Stimulated activated CD4-positive, alpha-beta T cell treated with anti-CD3 and anti-CD28 coated beads, Interleukin-4, amount 100 ng/mL, for 1 hour (primary cell): Measurements from ENCODE around the gene SCN4B.
"Not testable (repeated sequence)": the region's sequence is repeated elsewhere in the genome, so short reads cannot be mapped to it uniquely, and the experiment has no call there.

ENCODE experiments used
- DNase-seq: peaks from one replicate; pipeline ENCODE4 v3.0.0-alpha.2; 2020

The SCN4B gene, protein sequence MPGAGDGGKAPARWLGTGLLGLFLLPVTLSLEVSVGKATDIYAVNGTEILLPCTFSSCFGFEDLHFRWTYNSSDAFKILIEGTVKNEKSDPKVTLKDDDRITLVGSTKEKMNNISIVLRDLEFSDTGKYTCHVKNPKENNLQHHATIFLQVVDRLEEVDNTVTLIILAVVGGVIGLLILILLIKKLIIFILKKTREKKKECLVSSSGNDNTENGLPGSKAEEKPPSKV

DNA sequence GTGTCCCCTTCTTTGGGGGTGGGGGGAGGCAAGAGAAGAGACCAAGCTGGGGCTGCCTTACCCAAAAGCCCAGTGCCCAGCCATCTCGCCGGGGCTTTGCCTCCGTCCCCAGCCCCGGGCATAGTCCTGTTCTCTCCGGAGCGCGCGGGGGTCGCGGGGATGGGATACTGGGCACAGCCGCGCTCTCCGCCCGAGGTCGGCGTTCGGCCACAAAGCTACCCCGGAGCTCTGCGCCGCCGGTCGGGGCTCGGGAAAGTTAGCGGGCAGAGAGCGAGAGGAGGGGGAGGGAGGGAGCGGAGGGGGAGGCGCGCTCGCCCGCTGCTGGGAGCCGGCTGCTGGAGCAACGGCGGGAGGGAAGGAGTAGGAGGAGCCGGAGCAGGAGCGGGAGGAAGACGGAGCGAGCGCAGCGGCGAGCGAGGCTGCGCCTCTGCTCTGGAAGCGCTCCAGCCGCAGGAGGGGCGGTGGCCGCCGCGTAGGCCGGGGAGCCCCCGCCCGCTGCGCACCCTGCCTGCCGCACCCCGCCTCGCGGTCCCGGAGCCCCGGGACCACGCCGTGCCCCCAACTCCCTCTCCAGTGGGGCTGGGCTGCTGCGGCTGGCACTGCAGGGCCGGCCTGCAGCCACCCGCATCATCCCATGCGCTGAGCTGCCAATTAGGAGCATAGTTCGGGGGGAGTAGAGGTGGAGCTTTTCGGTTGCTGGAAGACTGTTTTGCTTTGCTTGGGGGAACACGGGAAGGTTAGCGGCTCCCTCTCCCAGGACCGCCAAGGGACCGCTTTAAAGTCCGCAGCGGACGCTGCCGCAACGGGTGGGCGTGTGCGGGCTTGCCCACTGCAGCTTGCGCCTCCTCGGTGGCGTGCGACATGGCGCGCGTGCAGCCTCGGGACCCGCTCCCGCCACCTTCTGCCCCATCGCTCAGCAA lies at the start of gene SCN4B:
TSS of gene SCN4B (minus strand) at position 272 of the 920 bp plus-strand sequence. CDS start at position 122, 150 bp downstream.
- no peak for DNase-seq

DNA sequence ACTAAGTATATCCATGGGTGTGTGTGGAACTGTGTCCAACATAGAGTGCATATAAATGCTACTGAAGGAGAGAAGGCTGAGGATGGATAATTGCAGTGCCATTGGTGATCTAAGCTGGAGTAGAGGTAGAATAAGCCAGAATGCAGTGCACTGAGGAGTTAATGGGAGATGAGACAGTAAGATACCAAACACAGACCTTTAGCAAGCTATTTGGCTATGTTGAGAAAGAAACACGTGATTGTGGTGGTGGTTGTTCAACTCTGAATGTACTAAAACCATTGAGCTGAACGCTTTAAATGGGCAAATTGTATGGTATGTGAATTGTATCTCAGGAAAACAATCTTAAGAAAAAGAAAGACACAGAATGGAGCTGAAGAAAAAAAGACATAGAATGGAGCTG lies 49.3 kb upstream of the SCN4B start:
- DNase-seq = no peak

DNA sequence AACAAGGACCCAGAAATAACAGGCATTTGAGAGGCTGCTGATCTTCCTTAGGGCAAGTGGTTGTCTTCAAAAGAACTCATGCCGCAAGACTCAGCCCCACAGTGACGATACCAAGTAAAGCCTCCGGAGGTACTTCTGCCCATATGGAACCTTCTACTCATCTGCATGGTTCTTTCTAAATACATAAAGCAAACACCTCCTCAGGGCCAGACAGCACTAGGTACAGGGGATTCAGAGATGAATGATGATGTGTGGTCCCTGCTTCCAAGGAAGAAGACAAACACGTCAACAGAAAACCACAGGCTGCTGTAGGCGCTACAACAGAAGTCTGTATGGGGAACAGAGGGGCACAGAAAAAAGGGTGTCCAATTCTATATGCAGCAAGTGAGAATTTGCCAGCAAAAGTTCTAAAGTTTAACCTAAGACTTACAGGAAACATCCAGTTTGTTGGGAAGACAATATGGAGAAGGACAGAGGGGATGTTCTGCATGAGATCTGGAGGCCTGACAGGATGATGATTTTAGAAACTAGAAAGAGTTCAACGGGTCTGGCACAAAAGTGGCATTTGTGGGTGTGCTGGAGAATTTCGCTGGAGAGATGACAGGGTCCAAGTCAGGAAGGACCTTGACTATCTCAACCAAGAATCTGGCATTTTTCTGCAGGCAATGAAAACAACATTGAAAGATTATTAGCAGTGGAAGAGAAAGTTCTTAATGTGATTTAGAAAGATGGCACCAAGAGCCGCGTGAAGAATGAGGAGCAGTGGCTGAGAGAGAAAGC lies 48.5 kb upstream of the SCN4B start:
- DNase-seq = peak; percentile 28

DNA sequence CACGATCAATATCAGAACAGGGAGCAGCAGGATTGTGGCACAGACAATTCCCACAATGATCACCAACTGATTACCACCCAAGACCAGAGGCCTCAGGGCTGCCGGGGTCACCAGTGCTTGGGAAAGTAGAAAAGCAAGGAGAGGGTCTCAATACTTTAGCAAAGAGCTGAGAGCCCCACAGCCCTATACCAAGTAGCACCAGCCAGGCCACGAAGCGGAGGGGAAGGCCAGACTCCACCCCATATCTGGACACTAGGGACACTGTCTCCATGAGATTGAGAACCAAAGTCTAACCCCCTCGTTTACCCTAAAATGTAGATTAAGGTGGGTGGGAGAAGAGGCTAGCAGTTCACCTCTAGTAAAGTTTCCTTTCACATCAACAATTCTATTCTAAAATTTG lies 47.9 kb upstream of the SCN4B start:
- no peak for DNase-seq

DNA sequence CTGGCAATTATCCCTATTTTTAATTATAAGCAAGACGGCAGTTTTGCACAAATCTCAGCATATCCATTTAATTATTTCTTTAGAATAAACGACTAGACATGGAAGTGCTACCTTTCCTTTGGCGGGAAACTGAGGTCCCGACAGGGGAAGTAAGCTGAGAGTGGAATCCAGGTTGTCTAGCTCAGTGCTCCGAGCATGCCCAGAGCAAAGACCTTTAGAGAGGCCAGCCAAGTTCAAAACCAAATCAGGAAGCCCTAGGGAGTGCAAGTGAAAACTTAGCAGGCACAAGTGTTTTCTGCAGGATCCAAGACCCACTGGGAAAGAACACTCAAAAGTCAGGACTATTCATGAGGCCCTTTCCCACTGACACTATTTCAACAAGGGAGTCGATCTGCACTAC lies 46.5 kb upstream of the SCN4B start:
- no peak for DNase-seq

DNA sequence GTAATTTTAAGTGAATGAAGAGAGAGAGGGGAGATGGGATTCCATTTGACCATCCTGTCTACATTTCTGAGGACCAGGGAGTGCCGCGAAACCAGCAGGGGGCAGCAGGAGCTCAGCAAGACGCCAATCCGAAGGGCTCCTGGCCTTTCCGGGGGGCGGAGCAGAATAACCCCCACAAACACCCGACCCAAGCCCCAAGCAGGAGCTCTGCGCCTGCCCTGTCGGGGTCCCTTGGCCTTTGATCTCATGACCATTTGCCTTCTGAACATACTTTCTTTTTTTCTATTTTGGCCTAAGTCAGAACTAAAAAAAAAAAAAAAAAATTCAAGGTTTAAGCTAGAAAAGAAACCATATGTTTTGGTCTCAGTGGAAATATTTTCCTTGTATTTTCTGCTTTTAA lies 45.7 kb upstream of the SCN4B start:
- DNase-seq = peak; percentile 90

DNA sequence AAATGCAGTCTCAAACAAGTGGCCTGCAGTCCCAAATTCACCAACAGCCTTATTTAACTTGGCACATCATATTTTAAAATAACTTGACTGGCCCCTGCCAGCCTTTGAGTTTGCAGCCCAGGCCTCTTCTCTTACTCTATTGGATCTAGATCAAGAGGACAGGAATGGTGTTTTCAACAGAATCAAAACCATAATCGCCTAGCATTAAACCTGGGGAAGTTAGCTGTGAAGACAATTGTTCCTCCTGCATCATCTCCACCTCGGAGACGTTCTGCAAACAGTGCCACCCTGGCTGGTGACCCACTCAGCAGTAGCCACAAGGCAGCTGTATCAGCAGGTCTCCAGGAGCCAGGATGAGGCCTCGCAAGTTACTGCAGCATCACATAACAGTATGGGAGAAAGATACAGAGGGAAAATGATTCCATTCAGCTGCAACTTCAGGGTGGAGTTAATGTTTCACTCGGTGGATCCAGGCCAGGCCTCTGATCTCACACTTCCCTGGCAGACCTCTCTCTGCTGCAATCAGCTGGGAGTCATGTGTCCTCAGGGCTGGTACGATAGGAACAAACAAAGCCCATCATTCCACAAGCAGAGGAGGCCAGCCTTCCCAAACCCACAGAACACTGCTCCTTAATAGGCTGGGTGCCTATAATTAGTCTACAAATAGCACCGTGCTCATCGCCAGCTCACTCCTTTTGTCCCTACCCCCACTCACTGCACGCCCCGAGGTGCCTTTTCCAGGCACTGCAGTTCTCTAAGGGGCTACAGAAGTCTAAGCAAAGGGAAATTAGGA lies 42.4 kb upstream of the SCN4B start:
- DNase-seq = no peak

DNA sequence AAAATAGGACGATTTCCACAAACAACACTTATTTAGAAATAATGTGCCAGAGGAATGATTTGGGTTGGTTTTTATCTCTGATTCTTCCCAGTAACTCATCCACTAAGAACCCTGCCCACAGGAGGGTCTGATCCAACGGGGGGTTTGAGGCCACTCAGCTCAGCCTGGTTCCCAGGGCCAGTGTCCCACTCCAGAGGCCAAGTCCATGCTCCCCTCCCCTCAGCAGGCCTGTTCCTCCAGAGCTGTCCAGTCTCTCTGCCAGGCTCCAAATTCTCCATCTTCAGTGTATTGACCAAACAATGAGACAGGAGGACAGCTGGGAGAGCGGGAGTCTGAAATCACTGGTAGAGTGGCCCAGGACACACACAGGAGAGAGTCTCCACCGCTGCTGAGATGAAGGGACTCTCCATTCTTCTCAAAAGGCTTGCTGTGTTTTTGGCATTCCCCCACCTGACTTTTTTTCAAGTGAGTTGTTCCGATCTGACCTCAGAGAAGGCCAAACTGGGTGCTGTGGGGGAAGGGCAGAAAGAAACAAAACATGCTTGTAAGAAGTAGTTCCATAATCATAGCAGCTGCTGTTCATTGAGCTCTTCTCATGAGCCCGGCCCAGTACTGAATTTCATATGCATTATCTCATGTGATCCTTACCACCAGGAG lies 41.4 kb upstream of the SCN4B start:
- DNase-seq = no peak

DNA sequence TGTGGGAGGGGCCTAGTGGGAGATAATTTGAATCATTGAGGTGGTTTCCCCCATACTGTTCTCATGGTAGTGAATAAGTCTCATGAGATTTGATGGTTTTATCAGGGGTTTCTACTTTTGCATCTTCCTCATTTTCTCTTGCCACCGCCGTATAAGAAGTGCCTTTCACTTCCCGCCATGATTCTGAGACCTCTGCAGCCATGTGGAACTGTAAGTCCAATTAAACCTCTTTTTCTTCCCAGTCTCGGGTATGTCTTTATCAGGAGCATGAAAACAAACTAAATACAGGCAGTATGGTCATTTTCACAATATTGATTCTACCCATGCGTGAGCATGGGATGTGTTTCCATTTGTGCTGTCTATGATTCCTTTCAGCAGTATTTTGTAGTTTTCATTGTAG lies 40.2 kb upstream of the SCN4B start:
- not testable (repeated sequence) for DNase-seq

DNA sequence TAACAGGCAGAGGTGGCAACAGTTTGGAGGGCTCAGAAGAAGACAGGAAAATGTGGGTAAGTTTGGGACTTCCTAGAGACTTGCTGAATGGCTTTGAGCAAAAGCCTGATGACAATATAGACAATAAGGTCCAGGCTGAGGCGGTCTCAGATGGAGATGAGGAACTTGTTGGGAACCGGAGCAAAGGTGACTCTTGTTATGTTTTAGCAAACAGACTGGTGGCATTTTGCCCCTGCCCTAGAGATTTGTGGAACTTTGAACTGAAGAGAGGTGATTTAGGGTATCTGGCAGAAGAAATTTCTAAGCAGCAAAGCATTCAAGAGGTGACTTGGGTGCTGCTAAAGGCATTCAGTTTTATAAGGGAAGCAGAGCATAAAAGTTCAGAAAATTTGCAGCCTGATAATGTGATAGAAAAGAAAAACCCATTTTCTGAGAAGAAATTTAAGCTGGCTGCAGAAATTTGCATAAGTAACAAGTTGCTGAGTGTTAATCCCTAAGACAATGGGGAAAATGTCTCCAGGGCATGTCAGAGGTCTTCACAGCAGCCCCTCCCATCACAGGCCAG lies 38.4 kb upstream of the SCN4B start:
- not testable (repeated sequence) for DNase-seq

DNA sequence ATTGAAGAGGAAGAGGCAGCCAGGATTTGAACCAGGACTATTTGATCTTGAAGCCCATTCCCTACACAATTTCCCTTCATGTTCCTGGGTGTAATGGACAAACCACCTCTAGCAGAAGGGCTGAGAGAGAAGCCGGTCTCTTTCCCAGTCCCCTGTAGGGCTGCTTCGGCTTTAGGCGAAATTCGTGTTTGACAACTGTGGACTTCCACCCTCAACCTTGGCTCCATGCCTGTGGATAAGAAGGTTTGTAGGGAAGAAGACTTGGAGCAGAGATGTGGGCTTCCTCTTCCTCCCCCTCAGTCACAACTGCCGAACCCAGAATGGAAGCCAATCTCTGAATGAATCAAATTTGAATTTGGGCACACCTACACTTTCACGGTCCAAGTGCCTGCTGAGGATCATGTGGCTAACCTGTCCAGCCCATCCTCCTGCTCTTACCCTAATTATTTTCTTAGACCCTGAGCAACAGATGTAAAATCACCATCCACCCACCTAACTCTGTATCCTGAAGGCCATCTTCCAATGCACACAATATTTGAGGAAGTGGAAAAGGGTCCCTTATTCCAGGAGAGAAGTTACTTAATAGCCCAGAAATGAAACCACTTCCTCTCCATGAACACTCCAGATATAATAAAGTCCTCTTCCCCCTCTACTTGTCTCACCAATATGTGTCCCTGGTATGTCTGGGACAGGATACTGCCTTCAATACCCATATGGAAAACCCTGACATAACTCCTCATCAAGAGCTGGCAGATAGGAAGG lies 33.9 kb upstream of the SCN4B start:
- DNase-seq = no peak

DNA sequence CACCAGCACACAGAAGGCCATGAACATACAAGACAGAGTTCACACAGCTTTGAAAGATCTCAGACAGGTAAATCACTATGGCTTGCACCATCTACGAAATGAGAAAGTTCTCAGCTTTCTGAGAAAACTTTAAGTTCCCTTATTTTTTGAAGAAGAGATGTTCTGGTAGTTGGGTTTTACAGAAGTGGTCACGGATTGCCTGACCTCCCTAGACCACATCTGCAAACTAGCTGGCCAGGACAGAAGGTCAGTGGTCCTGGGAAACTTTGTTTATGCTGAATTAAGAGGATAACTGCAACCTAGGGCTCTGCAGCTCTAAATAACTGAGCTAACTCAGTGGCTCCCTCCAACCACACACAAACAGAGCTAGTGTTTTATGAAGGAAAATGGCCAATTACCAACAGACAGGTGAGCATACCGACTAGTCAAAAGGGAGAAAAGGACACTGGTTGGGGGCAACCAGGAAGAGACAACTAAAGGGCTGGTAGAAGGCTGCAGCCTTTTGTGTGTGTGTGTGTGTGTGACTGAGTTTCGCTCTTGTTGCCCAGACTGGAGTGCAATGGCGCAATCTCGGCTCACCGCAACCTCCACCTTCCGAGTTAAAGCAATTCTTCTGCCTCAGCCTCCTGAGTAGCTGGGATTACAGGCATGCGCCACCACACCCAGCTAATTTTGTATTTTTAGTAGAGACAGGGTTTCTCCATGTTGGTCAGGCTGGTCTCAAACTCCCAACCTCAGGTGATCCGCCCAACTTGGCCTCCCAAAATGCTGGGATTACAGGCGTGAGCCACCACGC lies 32.4 kb upstream of the SCN4B start:
- no peak for DNase-seq

DNA sequence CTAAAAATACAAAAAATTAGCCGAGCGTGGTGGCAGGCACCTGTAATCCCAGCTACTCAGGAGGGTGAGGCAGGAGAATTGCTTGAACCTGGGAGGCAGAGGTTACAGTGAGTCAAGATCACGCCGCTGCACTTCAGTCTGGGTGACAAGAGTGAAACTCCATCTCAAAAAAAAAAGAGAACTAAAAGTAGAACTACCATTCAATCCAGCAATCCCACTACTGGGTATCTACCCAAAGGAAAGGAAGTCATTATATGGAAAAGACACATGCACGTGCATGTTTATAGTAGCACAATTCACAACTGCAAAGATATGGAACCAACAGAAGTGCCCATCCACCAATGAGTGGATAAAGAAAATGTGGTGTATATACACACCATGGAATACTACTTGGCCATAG lies 31.1 kb upstream of the SCN4B start:
- DNase-seq = not testable (repeated sequence)

DNA sequence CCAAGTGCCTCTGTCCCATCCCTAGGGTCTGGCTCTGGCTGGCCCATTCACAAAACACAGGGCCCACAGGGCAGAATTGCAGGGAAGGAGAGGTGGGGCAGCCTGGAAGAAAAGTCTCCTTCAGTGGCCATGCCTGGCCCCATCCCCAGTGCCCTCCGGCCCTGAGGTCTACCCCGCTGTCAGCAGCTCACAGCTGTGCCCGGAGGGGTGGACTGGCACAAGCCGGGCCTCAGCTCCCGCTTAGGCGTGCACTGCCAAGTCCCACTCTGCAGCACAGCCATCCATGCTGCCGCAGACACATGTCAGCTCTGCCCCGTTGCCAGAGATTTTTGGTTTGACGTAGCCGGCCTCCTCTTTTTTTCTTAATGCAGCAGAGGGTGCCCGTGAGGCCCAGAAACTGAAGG lies 27.7 kb upstream of the SCN4B start:
- DNase-seq = no peak

DNA sequence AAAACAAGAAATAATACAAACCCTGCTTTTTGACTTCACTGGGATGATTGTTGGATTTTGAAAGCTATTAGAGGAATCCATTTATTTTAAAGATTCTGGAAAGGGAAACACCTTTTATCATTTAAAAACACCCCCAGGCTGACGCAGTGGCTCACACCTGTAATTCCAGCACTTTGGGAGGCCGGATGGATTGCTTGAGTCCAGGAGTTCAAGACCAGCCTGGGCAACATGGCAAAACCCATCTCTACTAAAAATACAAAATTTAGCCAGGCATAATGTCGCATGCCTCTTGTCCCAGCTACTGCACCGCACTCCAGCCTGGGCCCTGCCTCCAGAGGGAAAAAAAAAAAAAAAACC lies 24.1 kb upstream of the SCN4B start:
- DNase-seq = no peak

DNA sequence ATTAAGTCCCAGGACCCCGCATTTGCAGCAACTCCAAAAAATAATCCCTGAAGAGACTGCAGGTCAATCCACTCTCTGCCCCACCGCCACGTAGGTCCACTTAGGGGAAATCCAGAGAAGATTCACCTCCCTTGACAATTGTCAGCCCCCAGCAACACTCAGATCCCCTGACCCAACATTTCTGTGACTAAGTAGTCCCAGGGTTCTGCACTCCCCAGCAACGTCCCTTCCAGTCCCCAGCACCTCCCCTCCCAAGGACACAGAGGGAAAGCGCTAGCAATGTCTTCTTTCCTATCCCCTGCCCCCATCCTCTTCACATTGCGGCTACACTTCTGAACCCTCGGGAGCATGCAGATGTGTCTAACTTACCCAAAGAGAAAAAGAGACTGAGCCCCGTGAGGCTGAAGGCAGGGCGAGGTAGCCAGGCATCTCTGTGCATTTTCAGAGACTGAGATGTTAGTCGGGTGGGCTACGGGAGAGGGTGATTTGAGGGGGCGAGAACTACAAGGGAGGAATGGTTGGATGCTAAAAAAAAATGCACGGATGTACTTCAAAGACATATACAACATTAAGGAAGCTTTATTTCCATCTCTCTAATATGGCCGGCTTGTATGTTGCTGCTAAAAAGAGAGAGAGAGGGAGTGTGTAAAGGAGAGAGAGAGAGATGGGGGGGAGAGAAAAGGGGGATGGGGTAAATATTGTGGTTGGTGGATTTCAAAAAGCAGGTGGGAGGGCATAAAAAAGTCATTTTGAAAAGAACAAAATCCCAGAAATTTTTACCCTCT lies 23.6 kb upstream of the SCN4B start, which contains the start of gene SCN2B:
TSS of gene SCN2B (minus strand) at position 647 of the 785 bp plus-strand sequence. CDS start at position 439, 208 bp downstream.
- no peak for DNase-seq

DNA sequence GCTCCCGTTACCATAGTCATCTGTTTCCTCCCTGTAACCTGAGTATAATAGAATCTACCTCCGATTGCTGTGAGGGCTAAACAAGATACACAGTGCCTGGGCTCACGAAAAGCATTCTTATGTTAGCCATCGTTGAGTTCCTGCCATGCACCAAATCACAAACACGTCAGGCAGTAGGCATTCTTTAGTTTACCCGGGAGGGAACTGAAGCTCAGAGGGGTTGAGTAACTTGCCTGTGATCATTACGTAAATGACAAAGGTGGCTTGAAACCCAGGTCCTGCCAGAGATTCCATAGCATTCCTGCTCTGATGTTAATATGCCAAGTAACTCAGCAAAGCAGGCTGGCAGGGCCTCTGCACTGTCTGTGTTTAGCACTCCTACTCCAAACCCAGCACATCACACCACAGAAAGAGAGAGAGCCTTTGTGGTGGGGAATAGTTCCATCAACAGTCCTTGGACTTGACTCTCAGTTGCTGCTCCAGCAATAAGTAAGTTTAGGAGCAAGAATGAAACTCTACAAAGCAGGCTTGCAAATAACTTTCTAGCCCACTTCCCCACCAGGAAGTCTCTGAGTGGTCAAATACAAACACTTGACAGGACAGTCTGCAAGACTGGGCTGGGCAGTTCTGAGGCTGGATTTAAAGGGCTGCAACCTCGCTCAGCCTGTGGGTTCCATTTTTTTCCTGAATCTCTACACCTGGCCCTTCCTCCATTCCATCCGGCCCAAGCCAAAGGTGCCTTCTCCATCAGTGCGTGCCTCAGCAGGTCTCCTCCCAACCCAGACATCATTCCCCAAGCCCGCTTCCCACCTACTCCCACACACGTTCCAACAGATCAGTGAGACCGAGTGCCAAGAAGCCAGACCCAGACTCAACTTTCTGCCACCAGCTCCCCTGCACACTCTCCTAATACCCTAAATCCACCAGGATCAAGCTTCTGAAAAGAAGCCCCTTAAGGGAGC lies 22.7 kb upstream of the SCN4B start:
- DNase-seq = no peak

DNA sequence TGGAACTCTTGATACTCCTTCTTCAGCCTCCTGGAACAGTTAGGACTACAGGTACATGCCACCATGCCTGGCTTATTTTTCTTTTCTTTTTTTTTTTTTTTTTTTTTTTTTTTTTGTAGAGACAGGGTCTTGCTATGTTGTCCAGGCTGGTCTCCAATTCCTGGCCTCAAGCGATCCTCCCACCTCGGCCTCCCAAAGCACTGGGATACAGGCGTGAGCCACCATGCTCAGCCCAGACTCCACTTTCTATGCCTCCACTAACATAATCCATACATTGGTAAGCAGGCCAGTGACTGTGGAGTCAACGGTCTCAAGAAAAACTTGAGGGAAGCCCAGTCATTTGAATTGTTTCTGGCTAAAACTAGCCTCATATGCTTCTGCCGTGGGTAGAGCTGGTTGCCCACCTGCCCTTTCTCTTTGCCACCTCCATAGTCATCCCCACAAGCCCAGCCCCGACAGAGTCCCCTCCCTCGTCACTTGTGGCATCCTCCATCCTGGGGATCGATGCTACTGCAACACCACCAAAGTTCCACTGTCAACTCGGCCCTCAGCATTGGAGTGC lies 21.5 kb upstream of the SCN4B start:
- DNase-seq = no peak
